NCI-H1105 treated with DMSO at 0.1 percent for 48 hours (cell line): ENCODE data around the gene TIFAB.

ENCODE experiments used
- DNase-seq: peaks from one replicate; lab custom pipeline; 2025; lab: John Stamatoyannopoulos, UW

TIFAB gene

DNA sequence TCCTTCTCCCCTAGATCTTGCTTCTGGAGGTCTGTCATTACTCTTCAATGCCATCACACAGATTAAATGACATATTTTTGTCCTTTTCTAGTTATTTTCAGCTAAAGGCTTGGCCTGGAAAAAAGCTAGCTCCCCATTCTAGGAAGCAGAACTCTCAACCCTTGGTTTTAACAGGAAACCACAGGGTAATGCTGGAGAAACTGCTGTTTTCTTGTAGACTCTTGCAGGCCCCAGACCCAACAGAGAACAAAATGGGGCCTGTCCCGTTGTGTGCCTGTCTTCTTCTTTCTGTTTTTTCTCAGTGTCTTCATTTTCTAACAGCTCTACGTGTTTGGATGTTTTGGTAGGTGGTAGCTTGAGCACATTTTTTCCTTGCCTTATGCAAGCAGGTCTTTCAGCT, 26.5 kb downstream of the TIFAB start:
- DNase-seq: no peak

GRCh38 chr5:135423846-135424168, 28.3 kb downstream of the TIFAB start:
- no peak for DNase-seq

DNA sequence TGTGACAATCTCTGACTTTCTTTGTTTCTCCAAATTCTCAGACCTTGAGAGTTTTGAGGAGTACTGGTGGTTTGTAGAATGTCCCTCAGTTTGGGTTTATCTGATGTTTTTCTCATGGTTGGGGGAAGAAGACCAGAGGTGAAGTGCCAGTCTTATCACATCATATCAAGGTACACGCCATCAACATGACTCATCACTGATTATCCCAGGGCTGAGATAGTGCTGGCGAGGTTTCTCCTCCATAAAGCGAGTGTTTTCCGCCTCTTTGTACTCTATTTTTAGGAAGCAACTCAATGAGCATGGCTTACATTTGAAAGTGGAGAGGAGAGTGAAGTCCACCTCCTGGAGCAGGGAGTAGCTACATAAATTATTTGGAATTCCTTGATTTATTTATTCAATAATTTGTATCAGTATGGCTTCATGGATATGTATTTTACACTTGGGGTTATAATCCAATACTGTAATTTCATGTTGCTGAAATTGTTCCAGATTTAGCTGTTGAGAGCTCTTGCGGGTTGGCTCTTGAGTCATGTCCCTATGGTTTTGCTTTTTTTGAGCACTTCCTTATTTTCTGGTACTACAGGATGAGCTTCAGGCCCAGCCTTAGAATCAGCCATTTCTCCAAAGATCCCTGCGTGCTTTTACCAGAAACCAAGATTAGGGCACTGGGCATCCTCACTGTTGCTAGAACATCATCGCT, 28.9 kb downstream of the TIFAB start:
- no peak for DNase-seq

GRCh38 chr5:135422419-135422818, 29.7 kb downstream of the TIFAB start:
- no peak for DNase-seq

GRCh38 chr5:135417083-135417482, 35.1 kb downstream of the TIFAB start:
- DNase-seq: no peak

DNA sequence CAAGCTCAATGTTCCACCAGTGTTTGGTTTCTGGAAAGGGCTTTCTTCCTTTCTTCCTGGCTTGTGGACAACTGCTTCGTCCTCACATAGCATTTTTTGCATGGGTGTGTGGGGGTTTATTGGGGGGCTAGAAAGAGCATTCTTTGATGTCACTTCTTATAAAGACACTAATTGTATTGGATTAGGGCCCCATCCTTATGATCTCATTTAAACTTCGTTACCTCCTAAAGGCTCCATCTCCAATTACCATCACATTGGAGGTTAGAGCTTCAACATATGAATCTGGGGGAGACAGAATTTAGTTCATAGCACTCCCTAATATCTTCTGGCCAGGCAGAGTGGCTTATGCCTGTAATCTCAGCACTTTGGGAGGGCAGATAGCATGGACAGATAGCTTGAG, 47.1 kb downstream of the TIFAB start:
- DNase-seq: no peak

- no peak for DNase-seq
Measured at GRCh38 chr5:135402031-135402430, 50.1 kb downstream of the TIFAB start.

GRCh38 chr5:135400866-135401265, 51.3 kb downstream of the TIFAB start:
- no peak for DNase-seq

DNA sequence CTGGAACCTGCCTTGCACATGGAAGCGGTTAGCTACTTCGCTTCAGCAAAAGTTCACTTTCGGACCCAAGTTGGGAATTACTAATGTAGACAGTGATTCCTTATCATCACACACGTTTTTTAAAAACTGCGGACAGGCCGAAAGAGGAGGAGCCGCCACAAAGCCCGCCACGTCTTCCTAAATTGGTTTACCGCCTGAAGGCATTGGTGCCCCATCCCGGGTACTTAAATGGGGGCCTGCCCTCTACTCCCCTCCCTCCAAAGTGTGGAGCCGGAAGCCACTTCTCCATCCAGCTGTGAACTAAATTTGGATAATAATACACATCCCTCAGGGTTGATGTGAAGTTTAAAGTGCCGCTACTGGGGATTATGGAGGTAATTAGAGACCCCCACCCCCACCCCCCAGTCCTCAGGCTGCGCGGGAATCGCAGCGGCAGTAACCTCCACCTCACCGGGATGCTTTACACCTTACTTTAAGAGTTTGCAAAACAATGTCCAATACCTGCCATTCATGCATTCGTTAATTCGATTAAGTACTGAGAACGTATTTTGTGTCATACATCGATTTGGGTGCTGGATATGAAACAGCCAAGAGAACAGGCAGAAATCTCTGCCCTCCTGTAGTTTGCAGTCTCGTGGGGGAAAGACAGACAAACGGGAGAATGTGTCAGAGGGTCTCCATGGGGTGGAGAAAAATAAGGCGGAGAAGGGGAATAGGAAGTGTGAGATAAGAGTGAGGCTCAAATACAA, 52.2 kb downstream of the TIFAB start:
- DNase-seq: no peak

DNA sequence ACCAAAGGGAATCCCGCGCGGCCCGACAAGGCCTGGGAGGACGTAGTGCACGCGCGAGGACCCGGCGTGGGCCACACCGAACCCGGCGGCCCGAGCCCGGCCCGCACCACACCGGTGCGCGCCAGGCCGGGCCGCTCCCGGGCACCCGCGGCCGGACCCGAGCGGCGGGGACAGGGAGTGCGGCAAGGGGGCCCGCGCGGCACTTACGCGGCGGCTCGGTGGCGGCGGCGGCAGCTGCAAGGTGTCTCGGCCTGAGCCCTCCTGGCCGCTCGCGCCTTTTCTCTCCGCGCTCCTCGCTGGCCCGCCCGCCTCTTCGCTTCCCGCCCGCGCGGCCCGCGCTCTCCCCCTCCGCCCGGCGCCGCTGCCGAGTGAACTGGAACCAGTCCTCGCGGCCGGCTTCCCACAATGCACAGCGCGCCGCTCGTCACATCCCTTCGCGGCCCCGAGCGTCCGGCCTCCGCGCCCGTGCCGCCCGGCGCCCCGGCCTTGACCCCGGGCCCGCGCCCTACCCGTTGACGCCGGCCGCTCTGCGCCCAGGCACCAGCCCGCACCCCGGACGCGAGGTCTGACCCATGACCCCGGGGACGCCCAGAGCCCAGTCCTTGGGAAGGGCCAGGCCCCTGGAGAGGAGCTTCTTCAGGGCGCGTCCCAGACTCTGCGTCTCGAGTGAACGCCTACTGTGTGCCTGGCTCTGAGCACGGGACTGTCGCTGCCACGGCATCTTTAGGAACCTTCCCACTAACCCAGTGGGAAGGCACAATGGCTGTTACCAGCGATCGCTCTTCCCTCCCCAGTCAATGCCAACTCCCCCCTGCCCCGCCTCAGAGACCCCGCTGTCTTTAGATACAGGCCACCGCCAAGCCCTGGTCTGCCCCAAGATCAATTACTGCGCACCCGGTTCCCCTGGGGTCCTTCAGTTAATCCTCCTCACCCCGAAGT, 53.0 kb downstream of the TIFAB start, which contains the start of gene MACROH2A1:
Gene MACROH2A1 (minus strand): TSS at position 377 of the 939 bp plus-strand sequence. CDS start 10,138 bp downstream, outside the sequence.
- peak; percentile 54 for DNase-seq

DNA sequence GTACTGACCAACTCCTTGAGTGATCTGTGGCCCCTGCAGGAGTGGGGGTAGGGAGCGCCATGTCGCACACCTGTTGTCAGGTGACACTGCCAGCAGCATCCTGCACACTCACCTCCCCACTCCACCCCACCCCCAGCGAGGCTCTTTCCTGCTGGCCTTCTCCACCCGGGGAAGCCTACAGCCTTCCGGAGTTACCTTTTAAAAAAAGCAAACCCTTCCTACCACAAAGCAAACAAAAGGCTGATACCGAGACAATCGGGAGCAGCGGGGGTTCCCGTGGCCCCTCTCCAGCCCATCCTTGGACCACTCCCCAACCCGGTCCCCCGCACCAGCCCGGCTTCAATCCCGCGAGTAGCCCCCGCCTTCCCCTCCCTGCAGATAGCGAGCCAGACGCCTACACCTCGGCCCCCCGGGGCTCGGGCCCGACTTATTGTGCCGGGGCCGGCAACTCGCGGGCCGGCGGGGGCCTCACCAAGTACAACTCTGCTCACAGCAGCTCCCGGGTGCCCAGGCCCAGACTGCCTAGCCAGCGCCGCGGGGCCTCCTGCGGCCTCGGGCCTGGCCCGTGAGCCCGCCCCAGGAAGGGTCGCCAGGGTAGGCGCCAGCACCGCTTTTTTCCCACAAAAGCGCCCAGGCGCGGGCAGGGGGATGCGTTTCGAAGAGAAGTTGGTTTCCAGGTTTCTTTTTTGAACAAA, 53.8 kb downstream of the TIFAB start:
- peak; percentile 18 for DNase-seq
